Measurements from ENCODE around the gene RGS9.

The RGS9 gene

DNA sequence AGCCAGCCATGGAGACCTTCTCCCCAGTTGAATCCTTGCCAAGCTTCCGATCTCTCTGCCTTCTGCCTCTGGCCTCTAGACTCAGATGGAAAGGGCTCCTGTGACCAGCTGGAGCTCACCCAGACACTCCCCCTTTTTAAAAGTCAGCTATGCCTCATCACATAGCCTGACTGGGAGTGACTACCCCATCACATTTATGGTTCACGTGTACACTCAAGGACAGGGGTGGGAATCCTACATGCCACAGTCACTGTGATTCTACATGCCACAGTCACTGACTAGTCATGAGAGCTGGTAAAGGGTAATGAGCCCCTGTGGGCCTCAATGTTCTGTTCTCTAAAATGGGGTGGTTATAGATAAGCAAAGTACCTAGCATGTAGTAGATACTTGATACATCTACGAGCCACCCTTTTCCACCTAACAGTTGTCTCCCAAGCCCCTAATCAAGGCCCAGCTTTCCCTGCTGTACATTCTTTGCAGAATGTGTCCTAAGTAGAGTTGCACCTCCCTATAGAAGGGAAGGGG lies 85.1 kb downstream of the RGS9 start:
- H3K79me2 ChIP-seq (ENCODE audit: insufficient read depth, low read length), result no peaks in the 10 kb centered on the region
- H3F3A ChIP-seq (ENCODE audit: insufficient read depth), result no peaks in the 10 kb centered on the region
- H3K4me2 ChIP-seq (ENCODE audit: low read depth, low read length, poor library complexity, severe bottlenecking), result no peak overlapping the region
- H4K20me1 ChIP-seq (ENCODE audit: low read depth, low read length), result no peaks in the 10 kb centered on the region
- no peak for TF ChIP-seq EZH2phosphoT487 (conservative IDR thresholded peaks at IDR 0.05; ENCODE audit: low read length)
- TF ChIP-seq, protein P1, sequence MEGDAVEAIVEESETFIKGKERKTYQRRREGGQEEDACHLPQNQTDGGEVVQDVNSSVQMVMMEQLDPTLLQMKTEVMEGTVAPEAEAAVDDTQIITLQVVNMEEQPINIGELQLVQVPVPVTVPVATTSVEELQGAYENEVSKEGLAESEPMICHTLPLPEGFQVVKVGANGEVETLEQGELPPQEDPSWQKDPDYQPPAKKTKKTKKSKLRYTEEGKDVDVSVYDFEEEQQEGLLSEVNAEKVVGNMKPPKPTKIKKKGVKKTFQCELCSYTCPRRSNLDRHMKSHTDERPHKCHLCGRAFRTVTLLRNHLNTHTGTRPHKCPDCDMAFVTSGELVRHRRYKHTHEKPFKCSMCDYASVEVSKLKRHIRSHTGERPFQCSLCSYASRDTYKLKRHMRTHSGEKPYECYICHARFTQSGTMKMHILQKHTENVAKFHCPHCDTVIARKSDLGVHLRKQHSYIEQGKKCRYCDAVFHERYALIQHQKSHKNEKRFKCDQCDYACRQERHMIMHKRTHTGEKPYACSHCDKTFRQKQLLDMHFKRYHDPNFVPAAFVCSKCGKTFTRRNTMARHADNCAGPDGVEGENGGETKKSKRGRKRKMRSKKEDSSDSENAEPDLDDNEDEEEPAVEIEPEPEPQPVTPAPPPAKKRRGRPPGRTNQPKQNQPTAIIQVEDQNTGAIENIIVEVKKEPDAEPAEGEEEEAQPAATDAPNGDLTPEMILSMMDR (IDR thresholded peaks at IDR 0.05; ENCODE audit: insufficient read depth, low read length, poor library complexity, severe bottlenecking), result no peak
- no peak overlapping the region for H3K4me3 ChIP-seq (ENCODE audit: insufficient read depth, low read length, poor library complexity, severe bottlenecking)
- no peak overlapping the region for H3K9ac ChIP-seq (ENCODE audit: low read length)
- no peaks in the 10 kb centered on the region for H3K9me2 ChIP-seq (replicated peaks; ENCODE audit: insufficient read depth, low read length)
- H3K36me3 ChIP-seq (ENCODE audit: low read length), result no peaks in the 10 kb centered on the region
- no peaks in the 10 kb centered on the region for H3K9me3 ChIP-seq (ENCODE audit: insufficient read depth, low read length)
- H2AFZ ChIP-seq (ENCODE audit: low read depth, low read length, severe bottlenecking), result no peak overlapping the region
- H3K27ac ChIP-seq (ENCODE audit: low read depth, low read length), result no peak overlapping the region
- H3K27me3 ChIP-seq (ENCODE audit: low read length), result no peaks in the 10 kb centered on the region

DNA sequence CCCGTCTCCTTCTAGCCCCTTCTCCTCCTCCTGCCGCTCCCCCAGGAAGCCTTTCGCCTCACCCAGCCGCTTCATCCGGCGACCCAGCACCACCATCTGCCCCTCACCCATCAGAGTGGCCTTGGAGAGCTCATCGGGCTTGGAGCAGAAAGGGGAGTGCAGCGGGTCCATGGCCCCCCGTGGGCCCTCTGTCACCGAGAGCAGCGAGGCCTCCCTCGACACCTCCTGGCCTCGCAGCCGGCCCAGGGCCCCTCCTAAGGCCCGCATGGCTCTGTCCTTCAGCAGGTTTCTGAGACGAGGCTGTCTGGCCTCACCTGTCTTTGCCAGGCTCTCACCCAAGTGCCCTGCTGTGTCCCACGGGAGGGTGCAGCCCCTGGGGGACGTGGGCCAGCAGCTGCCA lies 87.9 kb downstream of the RGS9 start:
- Histone ChIP-seq H4K20me1 (ENCODE audit: low read depth, low read length) (no peaks in the 10 kb centered on the region), H3K4me3 (ENCODE audit: insufficient read depth, low read length, poor library complexity, severe bottlenecking) (no peak overlapping the region), H3K4me2 (ENCODE audit: low read depth, low read length, poor library complexity, severe bottlenecking) (no peak overlapping the region)

DNA sequence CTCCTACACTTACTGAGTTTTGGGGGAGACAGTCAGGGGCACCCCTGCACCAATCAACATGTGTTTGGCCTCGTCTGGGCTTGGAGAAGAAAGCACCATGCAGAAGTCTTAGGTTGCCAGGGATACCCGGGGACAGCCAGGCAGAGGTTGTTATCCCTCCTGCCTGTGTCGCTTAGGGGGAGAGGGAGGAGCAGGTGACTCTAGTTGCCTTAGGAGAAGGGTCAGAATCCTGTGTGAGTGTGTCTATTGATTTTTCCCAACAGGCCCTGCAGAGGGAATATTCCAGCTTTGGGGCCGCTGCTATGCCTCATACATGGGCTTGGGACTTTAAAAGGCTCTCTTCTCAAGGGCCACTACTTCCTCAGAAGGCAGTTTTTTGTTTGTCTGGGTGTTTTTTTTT lies 89.1 kb downstream of the RGS9 start:
- Histone ChIP-seq H3K9ac (ENCODE audit: low read length) (no peak overlapping the region), H2AFZ (ENCODE audit: low read depth, low read length, severe bottlenecking) (no peak overlapping the region), H3K9me3 (ENCODE audit: insufficient read depth, low read length) (no peaks in the 10 kb centered on the region; the same call in 1 of the 2 replicates), H3K4me2 (ENCODE audit: low read depth, low read length, poor library complexity, severe bottlenecking) (no peak overlapping the region), H4K20me1 (ENCODE audit: low read depth, low read length) (no peaks in the 10 kb centered on the region), H3K9me2 (replicated peaks; ENCODE audit: insufficient read depth, low read length) (no peaks in the 10 kb centered on the region), H3K36me3 (ENCODE audit: low read length) (no peaks in the 10 kb centered on the region), H3K27ac (ENCODE audit: low read depth, low read length) (no peak overlapping the region), H3K79me2 (ENCODE audit: insufficient read depth, low read length) (no peaks in the 10 kb centered on the region), H3K4me3 (ENCODE audit: insufficient read depth, low read length, poor library complexity, severe bottlenecking) (no peak overlapping the region), H3F3A (ENCODE audit: insufficient read depth) (no peaks in the 10 kb centered on the region), H3K27me3 (ENCODE audit: low read length) (no peaks in the 10 kb centered on the region)
- TF ChIP-seq, protein P1 (IDR thresholded peaks at IDR 0.05; ENCODE audit: insufficient read depth, low read length, poor library complexity, severe bottlenecking), result no peak
- no peak for TF ChIP-seq EZH2phosphoT487 (conservative IDR thresholded peaks at IDR 0.05; ENCODE audit: low read length)

More for the DNA sequence above, 87.9 kb downstream of the RGS9 start:
- Histone ChIP-seq H3K27ac (ENCODE audit: low read depth, low read length) (no peak overlapping the region), H3F3A (ENCODE audit: insufficient read depth) (no peaks in the 10 kb centered on the region), H3K79me2 (ENCODE audit: insufficient read depth, low read length) (no peaks in the 10 kb centered on the region), H3K9ac (ENCODE audit: low read length) (no peak overlapping the region), H3K9me3 (ENCODE audit: insufficient read depth, low read length) (no peaks in the 10 kb centered on the region; the same call in 1 of the 2 replicates), H3K9me2 (replicated peaks; ENCODE audit: insufficient read depth, low read length) (no peaks in the 10 kb centered on the region), H2AFZ (ENCODE audit: low read depth, low read length, severe bottlenecking) (no peak overlapping the region), H3K36me3 (ENCODE audit: low read length) (no peaks in the 10 kb centered on the region), H3K27me3 (ENCODE audit: low read length) (no peaks in the 10 kb centered on the region)
- TF ChIP-seq, protein P1 (IDR thresholded peaks at IDR 0.05; ENCODE audit: insufficient read depth, low read length, poor library complexity, severe bottlenecking), result no peak
- no peak for TF ChIP-seq EZH2phosphoT487 (conservative IDR thresholded peaks at IDR 0.05; ENCODE audit: low read length)

Measured in SU-DHL-6 (cell line).